Testis (tissue), 3 donors: ENCODE data around the gene ASXL3. TPM values are rescaled to one million over a fixed set of nuclear protein-coding genes. Genes with fewer than 3 reads are reported as not detected.

Experiments
- DNase-seq: peaks from one replicate; pipeline ENCODE4 v3.0.0-alpha.2; 2019
- H3K27ac ChIP-seq, 2 donors: fragments of 200-600 bp; sonication (generic); one replicate each; pipeline ENCODE4 v1.5.1; 2019
- H3K27me3 ChIP-seq: fragments of 200-600 bp; sonication (generic); one replicate; pipeline ENCODE4 v1.5.1; 2019
- H3K36me3 ChIP-seq: fragments of 200-600 bp; sonication (generic); one replicate; pipeline ENCODE4 v1.5.1; 2017; ENCODE audit warnings: low read depth; ENCODE audit errors: missing control alignments
- H3K4me1 ChIP-seq: fragments of 200-600 bp; sonication (generic); one replicate; pipeline ENCODE4 v1.5.1; 2019
- H3K4me3 ChIP-seq, 2 donors: fragments of 200-600 bp; sonication (generic); one replicate each; pipeline ENCODE4 v1.5.1; 2017 to 2019
- H3K9me3 ChIP-seq: fragments of 200-600 bp; sonication (generic); one replicate; pipeline ENCODE4 v1.5.1; 2017
- POLR2A ChIP-seq: fragments of 450-650 bp; IDR thresholded peaks from one replicate; pipeline ENCODE4 v1.6.1; 2017; ENCODE audit warnings: antibody characterized with exemption, mild to moderate bottlenecking, moderate library complexity
- WGBS, 2 donors: methylation state at CpG; one replicate each; pipeline ENCODE4 v1.1.5; 2018; 5-methylcytosine and 5-hydroxymethylcytosine counted together
- intact Hi-C: fragments of 100-400 bp; cut with DNase I; formaldehyde crosslinking; loops from one replicate; pipeline ENCODE4 v1.15.1; 2023; ENCODE audit warnings: low total_unique reads
- polyA plus RNA-seq: library from polyadenylated mRNA; stranded (reverse); fragments of 350-450 nt; fragmentation: Illumina TruSeq; extraction: RNeasy Lipid Tissue Mini Kit (QIAGEN cat#74804); gene quantifications from one replicate; pipeline ENCODE4 v1.2.3, GENCODE V29; 2014; ENCODE audit warnings: low read depth, low replicate concordance; ENCODE audit not compliant: insufficient read depth
- total RNA-seq, 2 donors: library from RNA; depleted of rRNA; stranded (reverse); fragments of >200 nt; gene quantifications; one replicate each; pipeline ENCODE4 v1.2.3, GENCODE V29; 2016
- TF ChIP-seq, protein P1 (sequence below), 3 experiments: fragments of 450-650 bp in 2 of 3; fragments of 200-600 bp in 1 of 3; sonication (generic) in 1 of 3; IDR thresholded peaks; one replicate each; pipeline ENCODE4 v1.5.1; 2016 to 2019; ENCODE audit warnings: antibody characterized with exemption in 3 of 3, mild to moderate bottlenecking in 2 of 3, moderate library complexity in 1 of 3

The ASXL3 gene
- total and polyA plus RNA-seq, 3 donors from 2014 or later = 15.4 to 18.0 (median 15.7) TPM

DNA sequence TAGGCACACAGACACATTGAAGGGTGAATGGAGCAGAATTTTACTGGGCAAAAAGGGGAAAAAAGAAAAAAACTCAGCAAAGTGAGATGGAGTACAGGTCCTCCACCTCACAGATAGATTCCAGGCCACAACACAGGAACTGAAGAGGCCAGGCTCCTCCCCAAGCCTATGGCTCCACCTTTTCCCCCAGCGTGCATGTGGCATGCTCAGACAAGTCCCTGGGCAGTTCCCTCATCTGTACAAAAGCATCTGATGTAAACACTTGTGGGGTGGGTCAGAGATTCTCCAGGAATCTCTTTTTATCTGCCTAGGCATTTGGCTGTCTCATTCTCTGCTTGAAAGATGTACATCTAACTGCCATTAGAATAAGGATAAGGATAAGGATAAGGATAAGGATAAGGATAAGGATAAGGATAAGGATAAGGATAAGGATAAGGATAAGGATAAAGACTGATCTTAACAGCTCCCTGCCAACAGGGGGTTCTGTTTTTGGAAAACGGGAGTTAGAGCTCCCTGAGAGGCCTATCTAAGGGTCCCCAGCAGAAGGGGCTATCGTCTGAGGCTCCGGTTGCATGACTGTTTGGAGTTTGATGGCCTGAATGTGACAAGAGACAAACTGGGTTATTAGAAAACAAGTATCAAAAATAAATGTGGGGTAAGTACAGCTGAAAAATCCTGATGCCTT is 17.2 kb upstream of the ASXL3 start:
- H3K4me1 ChIP-seq = peaks cover 6% of the 10 kb centered on the region
- H3K9me3 ChIP-seq = no peaks in the 10 kb centered on the region
- intact Hi-C loops = no loop called here
- TF ChIP-seq, protein P1, sequence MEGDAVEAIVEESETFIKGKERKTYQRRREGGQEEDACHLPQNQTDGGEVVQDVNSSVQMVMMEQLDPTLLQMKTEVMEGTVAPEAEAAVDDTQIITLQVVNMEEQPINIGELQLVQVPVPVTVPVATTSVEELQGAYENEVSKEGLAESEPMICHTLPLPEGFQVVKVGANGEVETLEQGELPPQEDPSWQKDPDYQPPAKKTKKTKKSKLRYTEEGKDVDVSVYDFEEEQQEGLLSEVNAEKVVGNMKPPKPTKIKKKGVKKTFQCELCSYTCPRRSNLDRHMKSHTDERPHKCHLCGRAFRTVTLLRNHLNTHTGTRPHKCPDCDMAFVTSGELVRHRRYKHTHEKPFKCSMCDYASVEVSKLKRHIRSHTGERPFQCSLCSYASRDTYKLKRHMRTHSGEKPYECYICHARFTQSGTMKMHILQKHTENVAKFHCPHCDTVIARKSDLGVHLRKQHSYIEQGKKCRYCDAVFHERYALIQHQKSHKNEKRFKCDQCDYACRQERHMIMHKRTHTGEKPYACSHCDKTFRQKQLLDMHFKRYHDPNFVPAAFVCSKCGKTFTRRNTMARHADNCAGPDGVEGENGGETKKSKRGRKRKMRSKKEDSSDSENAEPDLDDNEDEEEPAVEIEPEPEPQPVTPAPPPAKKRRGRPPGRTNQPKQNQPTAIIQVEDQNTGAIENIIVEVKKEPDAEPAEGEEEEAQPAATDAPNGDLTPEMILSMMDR (IDR thresholded peaks at IDR 0.05) = no peak
- TF ChIP-seq POLR2A = no peak
- H3K36me3 ChIP-seq = no peaks in the 10 kb centered on the region
- H3K27me3 ChIP-seq = no peaks in the 10 kb centered on the region
- peak; percentile 47 for DNase-seq
- H3K4me3 ChIP-seq = no peak overlapping the region
- H3K27ac ChIP-seq = peak overlapping the region in 1 of 2 donors; percentile 13
- 72 to 77% methylated on average over 4 of the region's 4 CpGs for WGBS, 2 donors

DNA sequence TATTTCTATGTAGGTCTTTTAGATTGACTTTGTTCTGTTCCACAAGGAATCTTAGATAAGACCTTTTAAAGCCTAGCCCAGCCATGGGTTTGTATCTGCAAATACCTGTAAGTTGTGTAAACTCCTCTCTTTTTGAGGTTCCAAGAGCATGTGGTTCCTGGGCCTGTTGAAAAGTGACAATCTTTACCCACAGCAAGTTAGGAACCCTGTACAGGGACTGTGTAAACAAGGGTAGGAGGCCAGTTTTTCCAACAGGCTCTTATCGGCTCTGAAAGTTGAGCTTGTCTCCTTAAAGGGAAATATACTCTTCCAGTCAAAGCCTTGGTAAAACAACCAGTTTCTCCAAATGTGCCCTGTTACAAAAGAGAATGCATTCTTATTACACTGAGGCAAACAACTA is 15.3 kb upstream of the ASXL3 start:
- no peak for DNase-seq
- Histone ChIP-seq H3K27ac (no peak overlapping the region), H3K4me3 (no peak overlapping the region), H3K36me3 (no peaks in the 10 kb centered on the region), H3K9me3 (no peaks in the 10 kb centered on the region), H3K4me1 (peaks cover 6% of the 10 kb centered on the region), H3K27me3 (no peaks in the 10 kb centered on the region)
- intact Hi-C loops = no loop called here
- no peak for TF ChIP-seq POLR2A
- TF ChIP-seq, protein P1 (IDR thresholded peaks at IDR 0.05) = no peak
- 50 to 65% methylated on average over 1 of the region's 1 CpG for WGBS, 2 donors

DNA sequence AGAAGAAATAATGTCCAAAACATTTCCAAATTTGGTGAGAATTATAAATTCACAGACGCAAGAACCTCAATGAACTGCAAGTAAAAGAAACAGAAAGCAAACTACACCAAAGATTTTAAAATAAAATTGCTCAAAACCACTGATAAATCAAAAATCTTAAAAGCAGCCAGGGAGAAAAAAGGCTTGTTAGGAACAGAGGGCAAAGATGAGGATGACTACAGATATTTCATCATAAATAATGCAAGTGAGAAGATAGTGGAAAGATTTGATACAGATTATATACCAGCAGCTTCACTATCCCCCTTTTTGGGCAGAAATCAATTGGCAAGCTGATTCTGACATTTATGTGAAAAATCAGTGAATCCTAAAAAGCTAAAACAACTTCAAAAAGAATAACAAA is 10.3 kb upstream of the ASXL3 start:
- Histone ChIP-seq H3K27me3 (no peaks in the 10 kb centered on the region), H3K36me3 (no peaks in the 10 kb centered on the region), H3K9me3 (no peaks in the 10 kb centered on the region), H3K4me1 (no peaks in the 10 kb centered on the region), H3K4me3 (no peak overlapping the region), H3K27ac (no peak overlapping the region)
- DNase-seq = no peak
- intact Hi-C loops = no loop called here
- WGBS, 2 donors = 91 to 94% methylated on average over 1 of the region's 1 CpG
- TF ChIP-seq, protein P1 (IDR thresholded peaks at IDR 0.05) = no peak
- no peak for TF ChIP-seq POLR2A

DNA sequence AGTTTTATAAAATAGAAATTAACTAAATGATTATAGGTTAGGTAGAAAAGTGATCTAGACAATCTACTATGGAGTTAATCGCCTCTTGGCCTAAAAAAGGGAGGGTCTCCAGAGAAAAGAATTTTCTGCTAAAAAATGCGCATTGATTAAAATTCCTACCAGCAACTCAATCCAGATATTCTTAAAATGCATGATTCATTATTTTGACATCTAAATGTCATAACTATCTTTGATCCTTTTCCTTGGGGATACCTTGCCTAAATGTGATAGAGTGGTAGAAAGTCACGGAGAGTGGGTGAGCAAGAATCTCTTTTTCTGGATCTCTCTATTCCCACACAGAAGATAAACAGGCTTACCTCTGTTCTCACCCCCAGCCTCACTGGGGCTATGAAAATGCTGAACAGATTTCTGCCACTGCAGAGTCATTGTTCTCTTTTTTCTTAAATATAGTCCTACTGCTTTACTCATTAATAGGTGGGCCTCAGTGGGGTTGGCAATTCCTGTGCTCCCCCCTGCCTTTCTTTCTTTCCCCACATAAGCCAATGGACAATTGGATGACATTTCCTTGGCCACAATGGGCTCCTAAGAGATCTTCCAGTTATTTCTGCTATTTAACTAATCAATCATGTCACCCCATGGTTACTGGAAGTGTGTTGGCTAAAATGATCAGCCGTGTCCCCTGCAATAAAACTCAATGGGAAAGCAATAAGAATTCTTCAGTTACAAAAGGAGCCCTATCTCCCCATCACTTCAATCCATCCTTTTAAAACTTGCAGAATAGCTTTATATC is 5.8 kb upstream of the ASXL3 start:
- TF ChIP-seq POLR2A = no peak
- TF ChIP-seq, protein P1 (IDR thresholded peaks at IDR 0.05) = no peak
- H3K4me3 ChIP-seq = no peak overlapping the region
- intact Hi-C loops = no loop called here
- no peaks in the 10 kb centered on the region for H3K36me3 ChIP-seq
- 93 to 98% methylated on average over 4 of the region's 4 CpGs for WGBS, 2 donors
- DNase-seq = no peak
- no peaks in the 10 kb centered on the region for H3K9me3 ChIP-seq
- H3K4me1 ChIP-seq = no peaks in the 10 kb centered on the region
- no peak overlapping the region for H3K27ac ChIP-seq
- H3K27me3 ChIP-seq = no peaks in the 10 kb centered on the region
